ENCODE results near the gene DCPS.

Gene DCPS

DNA sequence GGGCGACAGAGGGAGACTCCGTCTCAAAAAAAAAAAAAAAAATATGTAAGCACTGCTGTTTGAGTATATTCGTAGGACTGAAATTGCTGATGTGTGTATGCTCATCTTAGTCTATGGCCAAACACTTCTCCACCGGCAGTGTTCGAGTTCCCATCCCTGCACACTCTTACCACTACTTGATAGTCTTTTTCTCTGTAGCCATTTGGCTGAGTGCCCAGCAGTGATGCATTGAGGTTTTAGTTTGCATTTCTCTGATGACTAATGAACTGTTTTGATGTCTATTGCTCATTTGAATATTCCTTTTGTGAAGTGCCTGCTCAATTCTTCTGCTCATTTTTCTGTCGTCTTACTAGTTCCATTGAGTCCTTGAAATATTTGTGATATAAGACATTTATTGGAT lies 19.0 kb upstream of the DCPS start:
- no peak overlapping the region for H3K4me3 ChIP-seq (ENCODE audit: low read depth, low read length)
- TF ChIP-seq CTCF (IDR thresholded peaks at IDR 0.05; ENCODE audit: low read depth, low read length) = no peak

GRCh38 chr11:126288237-126288636 lies 15.6 kb upstream of the DCPS start:
- H3K4me3 ChIP-seq (ENCODE audit: low read depth, low read length) = no peak overlapping the region
- no peak for TF ChIP-seq CTCF (IDR thresholded peaks at IDR 0.05; ENCODE audit: low read depth, low read length)

DNA sequence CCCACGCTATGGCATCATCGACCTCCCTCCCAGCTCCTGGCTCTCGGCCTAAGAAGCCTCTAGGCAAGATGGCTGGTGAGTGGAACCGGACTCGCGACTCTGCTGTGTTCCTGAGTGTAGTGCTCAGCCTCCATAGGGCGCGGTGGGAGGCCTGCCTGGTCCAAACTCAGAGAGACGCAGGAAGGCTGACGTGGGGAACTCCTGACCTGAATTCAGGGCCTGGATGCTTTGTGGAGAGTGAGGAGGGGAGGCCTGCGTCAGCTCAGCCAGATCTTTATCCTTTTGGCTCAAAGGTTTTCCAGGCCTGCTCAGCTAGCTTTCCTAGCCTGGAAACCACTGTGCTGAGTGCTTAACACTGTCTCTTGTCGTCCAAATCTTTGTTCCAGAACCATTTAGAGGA lies 13.0 kb upstream of the DCPS start:
- H3K4me3 ChIP-seq (ENCODE audit: low read depth, low read length) = no peak overlapping the region
- TF ChIP-seq CTCF (IDR thresholded peaks at IDR 0.05; ENCODE audit: low read depth, low read length) = no peak

DNA sequence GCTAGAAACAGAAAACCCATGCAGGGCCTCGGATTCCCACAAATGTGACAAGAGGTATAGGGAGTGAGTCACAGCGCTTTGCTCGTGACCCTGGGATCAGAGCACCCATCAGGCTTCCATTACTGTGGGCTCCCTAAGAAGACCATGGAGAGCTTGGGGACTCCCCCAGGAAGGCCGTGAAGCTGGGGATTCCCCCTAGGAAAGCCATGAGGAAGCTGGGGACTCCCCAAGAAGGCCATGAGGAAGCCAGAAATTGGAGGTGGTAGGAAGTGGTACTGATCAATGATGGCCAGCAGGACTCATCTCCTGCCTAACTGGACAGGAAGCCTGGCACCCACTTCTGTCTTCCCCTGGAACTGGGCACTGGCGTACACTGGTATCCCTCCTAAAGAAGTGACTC lies 10.1 kb upstream of the DCPS start:
- no peak for TF ChIP-seq CTCF (IDR thresholded peaks at IDR 0.05; ENCODE audit: low read depth, low read length)
- H3K4me3 ChIP-seq (ENCODE audit: low read depth, low read length) = no peak overlapping the region

GRCh38 chr11:126297004-126297403 lies 6.9 kb upstream of the DCPS start:
- no peak overlapping the region for H3K4me3 ChIP-seq (ENCODE audit: low read depth, low read length)
- no peak for TF ChIP-seq CTCF (IDR thresholded peaks at IDR 0.05; ENCODE audit: low read depth, low read length)

GRCh38 chr11:126304457-126305075 lies 706 bp downstream of the DCPS start:
- peak overlapping the region; percentile 85 for H3K4me3 ChIP-seq (ENCODE audit: low read depth, low read length)
- TF ChIP-seq CTCF (IDR thresholded peaks at IDR 0.05; ENCODE audit: low read depth, low read length) = no peak

- no peak for TF ChIP-seq CTCF (IDR thresholded peaks at IDR 0.05; ENCODE audit: low read depth, low read length)
- no peak overlapping the region for H3K4me3 ChIP-seq (ENCODE audit: low read depth, low read length)
These were observed 1.8 kb downstream of the DCPS start for GRCh38 chr11:126305699-126306098.
